IPS-18a (cell line): ENCODE data around the gene C1D.
"Not testable (repeated sequence)": the region's sequence is repeated elsewhere in the genome, so short reads cannot be mapped to it uniquely, and the experiment has no call there.

Experiments used
- H3K27ac ChIP-seq: one replicate; pipeline ENCODE4 v1.5.1; 2013; ENCODE audit warnings: low read length
- H3K27me3 ChIP-seq: one replicate; pipeline ENCODE4 v1.6.1; 2013; ENCODE audit warnings: mild to moderate bottlenecking, low read length; ENCODE audit not compliant: control insufficient read depth, insufficient read depth
- H3K36me3 ChIP-seq: one replicate; pipeline ENCODE4 v1.6.1; 2013; ENCODE audit warnings: low read depth, low read length; ENCODE audit not compliant: control insufficient read depth
- H3K4me1 ChIP-seq: one replicate; pipeline ENCODE4 v1.6.1; 2013; ENCODE audit warnings: low read depth, low read length; ENCODE audit not compliant: control insufficient read depth
- H3K4me3 ChIP-seq: one replicate; pipeline ENCODE4 v1.5.1; 2013; ENCODE audit warnings: low read length
- H3K9ac ChIP-seq: one replicate; pipeline ENCODE4 v1.6.1; 2013; ENCODE audit warnings: mild to moderate bottlenecking, low read length, moderate library complexity
- H3K9me3 ChIP-seq: one replicate; pipeline ENCODE4 v1.6.1; 2013; ENCODE audit warnings: low read depth, low read length; ENCODE audit not compliant: control insufficient read depth

Gene C1D

GRCh38 chr2:68093634-68094033 is 30.8 kb upstream of the C1D start:
- Histone ChIP-seq H3K4me3 (no peak overlapping the region), H3K9me3 (no peaks in the 10 kb centered on the region), H3K27me3 (no peaks in the 10 kb centered on the region), H3K36me3 (no peaks in the 10 kb centered on the region), H3K27ac (no peak overlapping the region), H3K9ac (no peak overlapping the region), H3K4me1 (no peaks in the 10 kb centered on the region)

- no peaks in the 10 kb centered on the region for H3K9me3 ChIP-seq
Measured at GRCh38 chr2:68091439-68092034, 28.7 kb upstream of the C1D start.

GRCh38 chr2:68089961-68090360 is 27.2 kb upstream of the C1D start:
- no peak overlapping the region for H3K27ac ChIP-seq
- no peak overlapping the region for H3K4me3 ChIP-seq
- H3K27me3 ChIP-seq, result no peaks in the 10 kb centered on the region
- H3K9ac ChIP-seq, result no peak overlapping the region
- H3K4me1 ChIP-seq, result peaks cover 9% of the 10 kb centered on the region
- H3K36me3 ChIP-seq, result no peaks in the 10 kb centered on the region
- no peaks in the 10 kb centered on the region for H3K9me3 ChIP-seq

More at GRCh38 chr2:68091439-68092034, 28.7 kb upstream of the C1D start:
- Histone ChIP-seq H3K4me3 (no peak overlapping the region), H3K36me3 (no peaks in the 10 kb centered on the region), H3K27ac (no peak overlapping the region), H3K9ac (no peak overlapping the region), H3K4me1 (peaks cover 9% of the 10 kb centered on the region), H3K27me3 (no peaks in the 10 kb centered on the region)

DNA sequence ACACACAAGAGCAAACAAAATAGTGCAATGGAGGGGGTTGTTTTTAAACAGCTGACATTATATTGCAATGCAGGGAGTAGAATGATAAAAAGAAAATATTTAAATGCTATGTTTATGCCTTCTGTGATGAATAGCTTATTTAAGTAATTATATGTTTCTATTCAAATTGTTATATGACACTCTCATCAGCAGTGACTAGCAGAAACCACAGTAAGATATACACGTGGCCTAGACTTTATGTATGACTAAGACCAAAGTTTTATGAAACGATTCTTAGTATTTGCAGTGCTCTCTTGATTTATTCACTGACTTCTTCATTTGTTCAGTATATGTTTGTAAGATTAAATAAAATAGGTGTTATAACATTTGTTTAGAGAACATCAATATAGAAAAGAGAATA is 26.1 kb upstream of the C1D start:
- H3K9ac ChIP-seq, result no peak overlapping the region
- H3K4me1 ChIP-seq, result peaks cover 9% of the 10 kb centered on the region
- no peak overlapping the region for H3K27ac ChIP-seq
- no peaks in the 10 kb centered on the region for H3K9me3 ChIP-seq
- no peak overlapping the region for H3K4me3 ChIP-seq
- no peaks in the 10 kb centered on the region for H3K36me3 ChIP-seq
- no peaks in the 10 kb centered on the region for H3K27me3 ChIP-seq

DNA sequence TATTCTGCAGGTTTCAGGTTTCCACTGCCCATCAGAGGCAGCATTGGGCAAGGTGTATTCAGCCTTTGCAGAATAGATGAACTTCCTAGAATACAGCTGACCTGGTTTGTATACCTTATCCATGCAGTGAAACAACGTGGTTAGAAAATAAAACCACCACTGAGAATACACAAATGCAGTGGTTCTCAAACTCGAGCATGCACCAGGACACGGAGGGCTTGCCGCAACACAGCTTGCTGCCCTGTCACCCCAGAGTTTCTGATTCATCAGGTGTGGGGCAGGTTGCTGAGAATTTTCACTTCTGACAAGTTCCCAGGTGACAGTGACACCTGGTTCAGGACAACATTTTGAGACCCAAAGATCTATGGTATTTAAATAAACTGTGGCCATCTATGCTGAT is 23.4 kb upstream of the C1D start:
- no peaks in the 10 kb centered on the region for H3K27me3 ChIP-seq
- no peaks in the 10 kb centered on the region for H3K36me3 ChIP-seq
- H3K9me3 ChIP-seq, result no peaks in the 10 kb centered on the region
- H3K27ac ChIP-seq, result no peak overlapping the region
- H3K4me3 ChIP-seq, result no peak overlapping the region
- H3K4me1 ChIP-seq, result peaks cover 9% of the 10 kb centered on the region
- no peak overlapping the region for H3K9ac ChIP-seq

DNA sequence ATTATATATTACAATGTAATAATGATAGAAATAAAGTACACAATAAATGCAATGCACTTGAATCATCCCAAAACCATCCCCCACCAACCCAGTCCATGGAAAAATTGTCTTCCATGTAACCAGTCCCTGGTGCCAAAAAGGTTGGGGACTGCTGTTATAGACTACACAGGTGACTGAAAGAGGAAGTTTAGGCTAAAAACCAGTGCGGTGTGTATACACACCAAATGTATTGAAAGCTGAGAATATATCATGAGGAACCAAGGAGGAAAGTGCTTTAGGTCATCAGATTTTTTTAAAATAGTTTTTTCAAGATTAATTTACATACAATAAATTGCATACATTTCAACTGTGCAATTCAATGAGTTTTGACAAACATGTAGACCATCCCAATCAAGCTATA is 20.5 kb upstream of the C1D start:
- H3K27ac ChIP-seq, result no peak overlapping the region
- H3K9ac ChIP-seq, result no peak overlapping the region
- H3K4me1 ChIP-seq, result peaks cover 7% of the 10 kb centered on the region
- no peak overlapping the region for H3K4me3 ChIP-seq
- H3K9me3 ChIP-seq, result no peaks in the 10 kb centered on the region
- H3K27me3 ChIP-seq, result no peaks in the 10 kb centered on the region
- no peaks in the 10 kb centered on the region for H3K36me3 ChIP-seq

GRCh38 chr2:68074050-68074449 is 11.2 kb upstream of the C1D start:
- Histone ChIP-seq H3K27ac (no peak overlapping the region), H3K9me3 (no peaks in the 10 kb centered on the region), H3K27me3 (peaks cover 5% of the 10 kb centered on the region), H3K4me1 (no peaks in the 10 kb centered on the region), H3K9ac (no peak overlapping the region), H3K4me3 (no peak overlapping the region), H3K36me3 (no peaks in the 10 kb centered on the region)

GRCh38 chr2:68063797-68064646 is 1.2 kb upstream of the C1D start:
- H3K4me3 ChIP-seq, result peak overlapping the region; percentile 89

GRCh38 chr2:68060652-68061051 is 2.2 kb downstream of the C1D start:
- Histone ChIP-seq H3K4me1 (peaks cover 6% of the 10 kb centered on the region), H3K9ac (no peak overlapping the region), H3K4me3 (no peak overlapping the region), H3K27me3 (no peaks in the 10 kb centered on the region), H3K36me3 (no peaks in the 10 kb centered on the region), H3K27ac (no peak overlapping the region), H3K9me3 (no peaks in the 10 kb centered on the region)

More at GRCh38 chr2:68063797-68064646, 1.2 kb upstream of the C1D start:
- not testable (repeated sequence) for H3K9ac ChIP-seq, H3K36me3 ChIP-seq, H3K4me1 ChIP-seq, H3K9me3 ChIP-seq, H3K27me3 ChIP-seq, H3K27ac ChIP-seq

DNA sequence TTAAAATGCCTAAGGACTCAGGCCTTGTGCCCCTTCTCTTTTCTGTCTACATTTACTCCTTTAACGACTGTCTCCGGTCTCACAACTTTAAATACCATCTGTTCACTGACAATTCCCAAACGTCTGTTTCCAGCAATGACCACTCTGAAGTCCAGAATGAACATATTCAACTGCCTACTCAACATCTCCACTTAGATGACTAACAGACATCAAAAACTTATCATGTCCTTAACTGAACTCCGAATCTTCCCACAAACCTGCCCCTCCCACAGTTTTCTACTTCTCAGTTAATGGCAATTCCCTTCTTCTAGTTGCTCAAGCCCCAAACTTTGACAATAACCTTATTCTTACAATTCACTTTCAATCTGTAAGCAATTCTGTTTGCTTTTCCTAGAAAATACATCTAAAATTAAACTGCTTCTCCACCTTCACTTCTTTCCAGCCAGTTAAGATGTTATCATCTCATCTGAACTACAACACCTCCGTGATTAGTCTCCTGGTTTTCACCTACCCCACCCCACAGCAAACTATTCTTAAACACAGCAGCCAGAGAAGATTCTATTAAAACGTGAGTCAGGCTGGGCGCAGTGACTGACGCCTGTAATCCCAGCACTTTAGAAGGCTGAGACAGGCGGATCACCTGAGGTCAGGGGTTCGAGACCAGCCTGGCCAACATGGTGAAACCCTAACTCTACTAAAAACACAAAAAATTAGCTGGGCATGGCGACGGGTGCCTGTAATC is 2.8 kb downstream of the C1D start:
- Histone ChIP-seq H3K4me3 (no peak overlapping the region), H3K4me1 (peaks cover 6% of the 10 kb centered on the region), H3K27ac (no peak overlapping the region), H3K9me3 (no peaks in the 10 kb centered on the region), H3K36me3 (no peaks in the 10 kb centered on the region), H3K27me3 (no peaks in the 10 kb centered on the region), H3K9ac (no peak overlapping the region)

GRCh38 chr2:68057658-68058396 is 5.0 kb downstream of the C1D start:
- no peaks in the 10 kb centered on the region for H3K4me1 ChIP-seq
- no peaks in the 10 kb centered on the region for H3K9me3 ChIP-seq
- H3K27ac ChIP-seq, result no peak overlapping the region
- no peaks in the 10 kb centered on the region for H3K27me3 ChIP-seq
- H3K4me3 ChIP-seq, result no peak overlapping the region
- no peak overlapping the region for H3K9ac ChIP-seq
- no peaks in the 10 kb centered on the region for H3K36me3 ChIP-seq
